HG03354 (cell line): ENCODE data around the gene TMTC4.
"Not testable (repeated sequence)": the region's sequence is repeated elsewhere in the genome, so short reads cannot be mapped to it uniquely, and the experiment has no call there.

Experiments
- ATAC-seq: cut with Tn5 transposase; IDR thresholded peaks from one replicate; pipeline ENCODE4 v1.9.1; 2021; ENCODE audit warnings: mild to moderate bottlenecking; ENCODE audit not compliant: unreplicated experiment, poor library complexity, severe bottlenecking

Gene TMTC4

DNA sequence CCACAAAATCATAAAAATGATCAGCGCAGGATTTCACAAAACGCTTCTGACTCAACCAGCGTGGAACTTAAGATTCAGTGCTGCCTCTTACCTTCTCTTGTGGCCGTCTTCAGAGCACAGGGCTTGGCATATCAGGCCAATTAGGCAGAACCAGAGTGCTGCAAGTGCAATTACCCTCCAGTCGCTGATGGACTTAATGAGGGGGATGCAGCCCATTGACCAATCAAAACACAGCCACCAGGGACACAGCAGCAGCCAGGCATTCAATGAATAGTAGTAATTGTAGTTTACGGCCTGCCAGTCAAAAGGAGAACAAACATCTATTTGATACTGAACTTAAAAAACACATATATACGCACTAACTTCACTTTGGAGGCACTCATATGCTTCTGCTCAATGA lies 38.2 kb downstream of the TMTC4 start:
- ATAC-seq = no peak

DNA sequence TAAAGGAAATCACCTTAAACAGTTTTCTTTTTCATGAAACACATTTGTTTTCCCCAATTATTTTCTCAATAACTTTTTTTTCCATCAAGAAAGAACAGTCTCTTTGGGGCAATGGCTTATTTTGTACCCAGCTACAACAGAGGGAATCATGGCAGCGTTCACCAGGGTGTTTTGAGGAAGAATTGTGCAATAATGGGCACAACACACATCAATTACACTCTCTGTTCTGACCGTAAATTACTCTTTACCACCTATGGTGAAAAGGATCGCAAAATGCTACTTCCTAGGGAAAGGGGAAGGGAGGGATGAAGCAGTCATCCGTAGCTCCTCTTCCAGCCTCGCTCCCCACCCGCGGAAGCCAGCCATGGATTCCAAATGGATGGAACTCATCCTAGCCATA lies 38.6 kb downstream of the TMTC4 start:
- ATAC-seq = no peak

DNA sequence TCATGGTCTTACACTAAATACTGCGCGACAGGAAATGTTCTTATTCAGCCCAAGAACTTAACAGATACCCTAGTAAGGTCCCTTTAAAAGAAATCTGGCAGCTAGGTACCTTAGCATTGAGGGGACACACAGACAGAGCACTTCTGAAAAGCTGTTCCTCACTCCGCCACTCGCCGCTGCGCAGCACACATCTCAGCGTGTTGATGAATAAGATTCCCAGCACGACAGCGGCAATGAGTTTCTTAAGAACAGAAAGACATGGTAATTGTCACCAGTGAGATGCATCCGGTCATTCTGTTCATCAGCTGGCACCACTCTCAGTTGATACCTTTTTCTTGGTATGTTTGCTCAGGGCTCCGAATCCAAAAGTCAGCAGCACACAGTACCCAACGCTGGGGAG lies 39.9 kb downstream of the TMTC4 start:
- no peak for ATAC-seq

DNA sequence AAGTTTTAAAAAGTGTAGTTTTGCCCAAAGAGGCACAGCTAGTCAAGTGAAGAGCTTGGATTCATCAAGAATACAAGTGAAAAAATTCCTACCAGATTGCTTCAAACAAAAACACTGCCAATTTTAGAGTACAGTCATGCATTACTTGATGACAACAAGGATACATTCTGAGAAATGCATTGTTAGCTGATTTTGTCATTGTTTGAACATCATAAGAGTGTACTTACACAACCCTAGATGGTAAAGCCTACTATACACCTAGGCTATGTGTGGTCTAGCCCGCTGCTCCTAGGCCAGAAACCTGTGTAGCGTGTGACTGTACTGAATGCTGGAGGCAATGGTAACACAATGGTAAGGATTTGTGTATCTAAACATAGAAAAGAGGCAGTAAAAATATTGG lies 41.1 kb downstream of the TMTC4 start:
- ATAC-seq = no peak

DNA sequence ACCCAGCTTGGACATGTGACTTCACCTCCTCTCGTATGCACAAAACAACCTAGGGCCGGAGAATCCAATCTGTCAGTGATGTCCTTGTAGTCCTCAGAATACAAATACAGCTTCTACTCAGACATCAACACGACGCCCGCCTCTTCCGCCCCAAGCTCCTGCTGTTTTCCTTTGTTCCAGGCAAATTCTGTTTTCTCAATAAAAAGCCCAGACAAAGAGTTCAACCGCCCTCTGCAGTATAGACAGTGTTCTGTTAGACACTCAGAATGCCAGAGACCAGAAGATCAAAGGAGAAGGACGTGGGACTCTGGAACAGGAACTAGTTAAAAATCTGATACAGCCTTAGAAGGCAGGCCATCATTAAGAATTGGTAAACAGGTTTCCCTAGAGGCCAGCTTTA lies 44.0 kb downstream of the TMTC4 start:
- ATAC-seq = no peak

DNA sequence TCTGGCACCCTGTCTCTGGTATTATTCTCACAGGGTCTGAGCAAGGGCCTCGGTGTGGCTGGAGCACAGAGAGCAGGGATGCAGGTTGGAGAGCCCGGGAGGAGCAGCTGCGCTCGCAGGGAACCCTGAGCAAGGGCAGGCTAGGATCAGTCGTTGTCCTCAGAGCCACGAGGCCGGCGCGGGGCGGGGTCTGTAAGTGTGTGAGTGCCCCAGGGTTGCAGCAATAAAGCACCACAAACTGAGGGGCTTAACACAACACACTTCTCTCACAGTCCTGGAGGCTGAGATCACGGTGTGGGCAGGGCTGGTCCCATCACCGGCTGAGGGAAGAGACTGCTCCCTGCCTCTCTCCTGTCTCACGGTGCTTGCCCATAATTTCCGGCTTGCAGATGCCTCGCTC lies 47.5 kb downstream of the TMTC4 start:
- ATAC-seq = no peak

DNA sequence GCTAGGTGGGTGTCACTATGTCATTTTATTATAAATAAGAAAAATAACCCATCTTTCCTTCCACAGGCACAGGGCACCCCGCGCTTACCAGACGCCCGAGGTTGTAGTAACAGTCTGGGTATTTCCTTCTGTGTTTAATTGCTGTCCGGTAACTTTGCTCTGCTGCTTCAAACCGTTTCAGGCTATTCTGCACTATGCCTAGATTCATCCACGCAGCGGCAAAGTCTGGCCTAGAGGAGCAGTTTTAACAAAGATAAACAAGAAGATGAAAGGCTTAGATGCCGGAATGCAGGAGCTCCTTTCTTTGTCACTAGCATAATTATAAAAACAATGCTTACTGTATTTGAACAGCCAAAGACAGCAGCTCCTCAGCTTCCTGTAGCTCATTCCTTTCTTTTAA lies 49.1 kb downstream of the TMTC4 start:
- ATAC-seq = no peak

DNA sequence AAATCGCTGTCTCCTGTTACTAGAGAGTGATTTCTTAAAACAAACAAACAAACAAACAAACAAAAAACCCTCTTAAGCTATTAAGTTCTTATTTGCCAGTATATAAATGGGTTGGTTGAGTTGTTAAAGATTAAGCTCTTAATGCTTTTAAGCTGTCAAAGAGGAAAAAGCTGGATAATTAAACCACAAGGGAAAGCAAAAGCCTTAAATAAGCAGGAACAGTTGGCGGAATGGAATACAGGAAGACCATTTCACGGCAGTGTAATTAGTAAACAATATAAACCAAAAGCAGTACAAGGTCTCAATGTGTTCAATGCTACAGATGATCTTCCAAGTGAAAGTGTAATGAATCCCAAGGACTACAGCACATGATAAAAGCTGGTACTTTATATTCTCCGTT lies 53.8 kb downstream of the TMTC4 start:
- ATAC-seq = no peak

DNA sequence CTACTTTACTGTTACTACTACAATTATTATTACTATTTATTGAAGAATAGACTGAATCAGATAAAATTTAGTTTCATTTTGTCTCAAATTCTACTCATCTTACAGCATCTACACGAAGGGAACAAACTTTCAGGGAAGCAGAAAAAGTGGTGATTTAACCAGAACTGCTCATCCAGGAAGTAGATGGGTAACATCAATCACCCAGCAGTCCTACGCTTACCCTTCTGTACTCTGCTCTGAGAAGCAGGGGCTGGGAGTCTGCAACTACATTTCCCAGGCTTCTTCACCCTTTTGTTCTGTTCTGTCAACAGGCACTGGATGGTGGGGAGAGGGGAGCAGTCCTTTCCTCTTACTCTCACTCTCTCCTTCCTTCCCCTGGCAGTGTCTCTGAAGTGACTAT lies 54.7 kb downstream of the TMTC4 start:
- no peak for ATAC-seq

DNA sequence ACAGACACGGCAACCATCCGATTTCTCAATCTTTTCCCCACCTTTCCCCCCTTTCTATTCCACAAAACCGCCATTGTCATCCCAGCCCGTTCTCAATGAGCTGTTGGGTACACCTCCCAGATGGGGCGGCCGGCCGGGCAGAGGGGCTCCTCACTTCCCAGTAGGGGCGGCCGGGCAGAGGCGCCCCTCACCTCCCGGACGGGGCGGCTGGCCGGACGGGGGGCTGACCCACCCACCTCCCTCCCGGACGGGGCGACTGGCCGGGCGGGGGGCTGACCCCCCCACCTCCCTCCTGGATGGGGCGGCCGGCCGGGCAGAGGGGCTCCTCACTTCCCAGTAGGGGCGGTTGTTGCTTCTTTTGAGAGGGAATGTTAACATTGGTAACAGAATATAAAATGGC lies 55.7 kb downstream of the TMTC4 start:
- ATAC-seq = not testable (repeated sequence)

DNA sequence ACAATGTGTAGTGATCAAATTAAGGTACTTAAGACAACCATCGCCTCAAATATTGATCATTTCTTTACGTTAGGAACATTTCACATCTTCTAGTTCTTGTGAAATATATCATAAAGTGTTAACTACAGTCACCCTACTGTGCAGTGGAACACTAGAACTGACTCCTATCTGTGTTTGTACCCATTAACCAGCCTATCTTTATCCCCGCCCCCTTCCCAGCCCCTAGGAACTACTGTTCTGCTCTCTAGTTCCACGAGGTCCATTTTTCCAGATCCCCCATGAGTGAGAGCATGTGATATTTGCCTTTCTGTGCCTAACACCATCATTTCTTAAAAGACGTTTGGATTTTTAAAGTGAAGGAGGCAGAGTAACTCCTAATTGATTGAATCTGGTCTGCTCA lies 61.6 kb downstream of the TMTC4 start:
- ATAC-seq = no peak

DNA sequence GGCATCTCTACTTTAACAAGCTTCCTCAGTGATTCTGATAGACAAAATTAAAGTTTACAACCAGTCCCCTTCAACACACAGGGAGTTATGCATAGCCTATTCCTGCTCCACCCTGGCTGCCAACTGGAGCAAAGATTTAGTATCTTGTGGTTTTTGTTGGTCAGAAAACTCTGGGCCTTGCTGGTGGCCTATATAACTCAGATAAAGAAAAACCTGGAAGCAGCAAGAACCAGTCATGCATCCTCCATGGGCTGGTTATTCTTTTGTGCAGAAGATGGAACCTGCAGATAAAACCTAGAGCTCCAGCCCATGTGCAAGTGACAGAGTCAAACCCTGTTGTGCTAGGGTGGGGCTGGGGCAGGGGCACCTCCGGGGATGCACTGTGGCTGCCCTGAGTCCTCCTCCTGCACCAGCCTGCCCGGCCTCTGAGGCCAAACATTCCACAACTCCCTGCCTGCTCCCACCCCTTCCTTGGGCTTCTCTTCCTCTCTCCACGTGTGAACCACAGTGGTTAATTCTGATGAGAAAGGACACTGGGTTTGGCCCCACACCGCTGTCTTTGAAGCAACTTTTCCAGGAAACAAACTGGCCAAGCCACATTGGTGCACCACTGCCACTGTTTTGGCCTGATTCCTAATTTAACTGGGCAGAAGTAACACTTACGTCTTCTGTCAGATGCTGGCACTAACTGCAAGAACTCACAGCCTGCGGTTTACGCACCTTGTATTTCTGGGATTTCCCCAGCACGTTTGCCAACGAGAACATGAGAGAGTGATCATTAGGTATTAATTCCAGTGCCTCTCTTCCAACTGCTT lies 62.7 kb downstream of the TMTC4 start:
- ATAC-seq = no peak

DNA sequence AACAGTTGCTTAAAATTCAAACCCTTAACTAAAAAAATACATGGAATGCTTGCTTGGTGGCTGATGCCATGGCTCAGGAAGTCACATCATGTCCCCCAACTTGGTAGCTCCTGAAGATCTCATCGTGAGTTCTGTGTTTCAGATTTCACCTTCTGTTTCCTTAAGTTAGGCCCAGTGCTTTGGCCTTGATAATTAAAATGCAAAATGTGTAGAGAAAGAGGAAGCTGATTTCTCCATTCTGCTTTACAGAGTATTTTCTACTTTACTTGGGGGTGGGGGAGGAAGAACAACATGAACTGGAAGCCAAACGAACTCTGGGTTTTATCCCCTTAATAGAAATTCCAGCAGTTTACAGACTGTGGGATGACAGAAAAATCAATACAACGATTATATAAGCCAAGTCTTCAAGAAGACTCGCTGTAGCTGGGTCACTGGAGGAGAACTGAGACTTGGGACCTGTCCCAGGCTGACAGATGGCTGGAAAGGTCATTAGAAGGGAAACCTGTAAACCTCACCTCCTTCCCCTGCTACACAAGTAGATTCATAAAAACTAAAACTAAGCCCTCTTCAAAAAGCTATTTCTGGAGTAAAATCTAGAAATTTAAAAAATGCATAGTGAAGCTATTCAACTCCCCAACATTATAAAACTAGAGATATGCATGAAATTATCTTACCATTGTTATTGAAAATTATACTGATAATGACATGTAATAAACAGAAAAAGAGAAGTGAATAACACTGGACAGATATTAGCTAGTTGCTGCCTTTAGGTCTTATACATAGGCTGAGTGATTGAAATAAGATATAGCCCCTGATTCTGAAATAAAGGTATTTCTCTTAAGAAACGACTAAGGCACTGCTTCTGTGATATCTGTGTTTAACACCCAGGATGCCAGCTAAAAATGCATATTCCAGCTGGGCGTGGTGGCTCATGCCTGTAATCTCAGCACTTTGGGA lies 63.9 kb downstream of the TMTC4 start:
- ATAC-seq = peak; percentile 38

DNA sequence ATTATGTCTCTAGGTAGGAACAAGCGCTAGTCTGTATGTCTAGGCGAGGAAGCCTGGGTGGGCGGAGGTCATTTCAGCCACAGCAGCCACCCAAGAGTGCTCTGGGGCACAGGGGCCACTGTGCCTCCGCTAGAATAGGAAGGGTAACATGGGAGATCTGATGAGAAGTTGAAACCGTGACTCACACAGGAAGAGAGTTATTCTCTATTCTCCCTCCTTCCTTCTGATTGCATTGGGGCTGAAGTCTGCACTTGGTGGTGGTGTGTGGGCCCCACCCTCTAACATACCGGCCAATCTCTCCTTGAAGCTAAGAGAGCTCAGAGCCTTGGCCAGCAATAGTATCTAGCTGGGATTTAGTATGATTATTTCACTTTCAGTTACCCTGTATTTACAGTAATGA lies 65.7 kb downstream of the TMTC4 start:
- peak; percentile 87 for ATAC-seq

DNA sequence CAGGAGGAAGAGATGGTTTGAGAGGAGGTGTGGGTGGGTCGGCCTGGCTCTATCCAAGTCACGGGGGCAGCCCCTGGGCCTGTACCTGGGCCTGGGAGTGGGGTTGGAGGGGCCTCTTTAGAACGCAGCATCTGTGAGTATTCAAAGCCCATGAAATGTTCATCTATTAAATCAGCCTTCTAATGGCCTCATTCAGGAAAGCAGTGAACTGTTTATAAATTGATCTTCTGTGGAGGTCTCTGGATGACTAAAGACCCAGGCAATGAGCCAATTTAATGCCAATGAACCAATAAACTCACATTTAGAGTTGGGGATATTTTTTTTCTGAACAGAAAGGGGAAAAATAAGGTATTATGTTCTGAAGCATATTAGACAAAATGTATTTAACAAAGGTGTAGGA lies 66.1 kb downstream of the TMTC4 start:
- ATAC-seq = no peak

DNA sequence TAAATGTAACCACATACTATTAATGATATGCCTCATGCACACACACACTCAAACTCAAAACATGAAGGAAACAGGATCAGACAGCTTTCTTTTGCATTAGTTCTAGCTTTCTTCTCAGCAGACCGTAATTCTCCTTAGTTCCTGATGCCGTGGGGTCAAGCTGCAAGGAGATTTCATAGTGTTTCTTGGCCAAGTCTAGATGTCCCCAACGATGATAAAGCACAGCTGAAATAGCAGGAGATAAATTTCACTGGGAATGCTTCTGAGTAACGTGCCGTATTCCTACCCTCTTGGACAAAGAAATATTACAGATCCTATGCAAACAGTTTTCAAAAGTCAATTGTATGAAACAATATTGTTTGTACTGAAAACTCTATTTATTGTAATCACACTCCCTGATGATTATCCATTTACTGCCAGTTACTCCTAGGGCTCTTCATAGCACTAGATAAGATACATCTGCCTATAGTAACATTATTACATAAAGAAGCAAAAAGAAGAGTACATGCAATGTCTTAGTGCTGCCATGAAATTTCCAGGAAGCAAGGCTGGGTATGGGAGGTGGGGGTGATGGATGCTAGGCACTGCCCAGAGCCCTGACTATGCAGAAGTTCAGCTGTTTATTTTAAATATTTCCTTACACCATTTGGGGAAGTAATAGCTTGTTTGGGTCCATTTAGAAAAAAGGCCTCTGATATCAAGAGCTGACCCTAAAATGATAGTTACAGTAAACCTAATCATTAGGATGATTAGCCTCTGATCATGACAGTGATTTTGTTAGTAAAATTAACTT lies 69.5 kb downstream of the TMTC4 start:
- no peak for ATAC-seq

DNA sequence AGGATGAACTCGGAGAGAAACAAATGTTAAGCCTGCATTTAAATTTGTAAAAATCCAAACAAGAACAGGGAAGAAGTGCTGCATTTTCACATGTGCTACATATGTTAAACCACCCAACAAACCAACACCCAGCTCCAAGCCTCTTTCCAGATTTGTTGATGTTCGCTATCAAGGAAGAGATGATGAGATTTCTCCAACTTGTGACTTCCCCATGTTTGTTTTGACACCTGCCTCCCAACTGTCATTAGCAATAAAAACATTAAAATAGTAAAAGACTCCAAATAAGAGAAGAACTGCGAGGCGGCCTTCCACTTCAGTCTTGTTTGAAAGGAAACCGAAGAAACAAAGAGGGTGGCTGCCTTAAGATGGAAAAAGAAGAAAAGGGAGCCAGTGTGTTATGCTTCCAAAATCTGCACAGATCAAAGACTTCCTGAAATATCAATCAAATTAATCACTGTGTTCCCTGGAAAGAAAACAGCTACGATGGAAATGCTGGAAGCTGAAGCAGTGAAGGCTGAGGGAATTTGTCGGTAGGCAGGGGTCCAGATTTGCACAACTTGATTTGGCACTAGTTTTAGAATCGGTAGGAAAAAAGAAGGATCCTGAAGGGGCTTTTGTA lies 72.0 kb downstream of the TMTC4 start:
- no peak for ATAC-seq

DNA sequence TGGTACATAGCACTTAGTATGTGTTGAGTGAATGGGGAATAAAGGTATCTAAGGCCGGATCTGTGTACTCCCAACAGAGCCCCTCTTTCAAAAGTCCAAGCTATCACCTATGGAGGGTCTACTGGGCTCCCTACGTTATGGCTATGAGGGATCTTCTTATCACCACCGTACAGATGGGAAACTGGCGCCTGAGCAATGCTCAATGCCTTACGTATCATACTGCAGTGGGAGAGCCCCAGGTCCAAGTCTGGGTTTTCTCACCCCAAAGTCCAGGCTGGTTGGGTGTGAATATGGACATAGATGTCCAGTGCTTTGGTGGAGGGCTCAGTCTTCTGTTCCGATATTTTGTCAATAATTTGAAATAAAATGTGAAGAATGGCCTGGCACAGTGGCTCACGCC lies 72.9 kb downstream of the TMTC4 start:
- no peak for ATAC-seq

DNA sequence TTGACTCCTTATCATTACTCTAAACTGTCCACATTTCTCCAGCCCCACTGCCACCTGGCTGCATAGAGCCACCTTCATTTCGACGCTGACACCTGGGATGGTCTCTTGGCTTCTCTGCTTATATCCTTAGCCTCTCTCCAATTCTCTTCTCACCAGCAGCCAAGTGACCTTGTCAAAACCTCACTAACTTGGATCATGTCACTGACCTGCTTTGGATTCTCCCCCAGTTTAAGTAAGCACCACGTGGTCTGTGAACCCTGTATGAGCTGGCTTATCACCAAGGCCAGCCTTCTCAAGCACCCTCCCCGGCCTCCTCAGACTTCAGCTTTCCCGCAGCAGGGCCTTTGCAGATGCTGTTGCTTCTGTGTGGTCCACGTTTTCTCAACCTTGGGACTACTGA lies 73.7 kb downstream of the TMTC4 start:
- ATAC-seq = no peak

DNA sequence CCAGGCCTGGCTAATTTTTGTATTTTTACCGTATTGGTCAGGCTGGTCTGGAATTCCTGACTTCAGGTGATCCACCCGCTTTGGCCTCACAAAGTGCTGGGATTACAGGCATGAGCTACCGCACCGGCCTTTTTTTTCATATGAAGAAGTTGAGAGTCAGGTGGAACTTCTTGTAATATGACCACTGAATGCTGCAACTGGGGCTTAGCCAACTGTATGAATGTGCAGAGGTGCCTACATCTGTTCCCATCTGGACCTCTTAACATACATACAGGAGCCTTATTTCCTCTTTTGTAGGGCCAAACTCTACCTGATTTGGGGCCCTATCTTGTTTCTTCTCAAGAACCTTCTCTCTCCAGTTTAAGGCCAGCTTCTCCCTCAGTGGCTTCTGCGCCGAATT lies 74.1 kb downstream of the TMTC4 start:
- no peak for ATAC-seq
